Measurements from ENCODE around the gene GIPC2.

The GIPC2 gene

DNA sequence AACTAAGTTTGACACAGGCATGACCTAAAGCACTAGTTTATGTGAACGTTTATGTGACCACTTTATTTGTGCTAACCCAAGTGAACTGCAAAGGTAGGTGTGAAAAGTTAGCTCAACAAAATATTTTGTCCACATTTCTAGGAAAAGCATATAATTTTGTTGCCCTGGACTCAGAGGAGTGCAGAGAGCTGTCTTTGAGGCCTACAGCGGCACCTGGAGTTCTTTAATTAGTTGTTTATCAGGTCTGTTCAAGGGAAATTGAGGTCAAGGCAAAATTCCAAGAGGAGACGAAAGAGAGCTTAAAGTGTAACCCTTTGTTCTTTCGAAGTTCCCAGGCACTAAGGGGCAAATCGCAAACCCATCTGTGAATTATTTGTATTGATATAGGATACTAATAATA is 1.3 kb downstream of the GIPC2 start:
- DNase-seq (ENCODE audit: low spot score), result no peak
- TF ChIP-seq, protein P1, sequence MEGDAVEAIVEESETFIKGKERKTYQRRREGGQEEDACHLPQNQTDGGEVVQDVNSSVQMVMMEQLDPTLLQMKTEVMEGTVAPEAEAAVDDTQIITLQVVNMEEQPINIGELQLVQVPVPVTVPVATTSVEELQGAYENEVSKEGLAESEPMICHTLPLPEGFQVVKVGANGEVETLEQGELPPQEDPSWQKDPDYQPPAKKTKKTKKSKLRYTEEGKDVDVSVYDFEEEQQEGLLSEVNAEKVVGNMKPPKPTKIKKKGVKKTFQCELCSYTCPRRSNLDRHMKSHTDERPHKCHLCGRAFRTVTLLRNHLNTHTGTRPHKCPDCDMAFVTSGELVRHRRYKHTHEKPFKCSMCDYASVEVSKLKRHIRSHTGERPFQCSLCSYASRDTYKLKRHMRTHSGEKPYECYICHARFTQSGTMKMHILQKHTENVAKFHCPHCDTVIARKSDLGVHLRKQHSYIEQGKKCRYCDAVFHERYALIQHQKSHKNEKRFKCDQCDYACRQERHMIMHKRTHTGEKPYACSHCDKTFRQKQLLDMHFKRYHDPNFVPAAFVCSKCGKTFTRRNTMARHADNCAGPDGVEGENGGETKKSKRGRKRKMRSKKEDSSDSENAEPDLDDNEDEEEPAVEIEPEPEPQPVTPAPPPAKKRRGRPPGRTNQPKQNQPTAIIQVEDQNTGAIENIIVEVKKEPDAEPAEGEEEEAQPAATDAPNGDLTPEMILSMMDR (IDR thresholded peaks at IDR 0.05), result no peak
- Histone ChIP-seq H3K4me3 (peak overlapping the region; percentile 85), H3K27ac (peak overlapping the region in 1 of 2 donors; percentile 75)

DNA sequence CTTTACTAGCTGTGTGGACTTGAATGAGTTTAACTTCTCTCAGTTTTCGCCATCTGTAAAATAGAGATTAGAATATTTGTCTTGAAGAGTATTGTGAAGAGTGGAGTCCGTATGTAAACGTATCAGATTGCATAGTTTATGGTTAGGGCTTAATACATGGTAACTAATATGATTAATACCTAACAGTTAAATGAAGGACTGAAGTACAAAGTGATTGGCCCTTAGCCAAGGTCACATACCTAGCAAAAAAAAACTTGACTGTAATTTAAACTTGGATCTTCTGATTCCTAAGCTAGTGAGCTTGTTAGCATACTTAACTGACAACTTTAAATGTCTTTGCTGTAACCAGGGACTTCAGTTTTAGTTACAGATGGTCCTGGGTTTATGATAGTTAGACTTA is 1.9 kb downstream of the GIPC2 start:
- TF ChIP-seq, protein P1 (IDR thresholded peaks at IDR 0.05), result no peak
- DNase-seq (ENCODE audit: low spot score), result no peak
- no peak overlapping the region for H3K27ac ChIP-seq
- H3K4me3 ChIP-seq, result no peak overlapping the region

DNA sequence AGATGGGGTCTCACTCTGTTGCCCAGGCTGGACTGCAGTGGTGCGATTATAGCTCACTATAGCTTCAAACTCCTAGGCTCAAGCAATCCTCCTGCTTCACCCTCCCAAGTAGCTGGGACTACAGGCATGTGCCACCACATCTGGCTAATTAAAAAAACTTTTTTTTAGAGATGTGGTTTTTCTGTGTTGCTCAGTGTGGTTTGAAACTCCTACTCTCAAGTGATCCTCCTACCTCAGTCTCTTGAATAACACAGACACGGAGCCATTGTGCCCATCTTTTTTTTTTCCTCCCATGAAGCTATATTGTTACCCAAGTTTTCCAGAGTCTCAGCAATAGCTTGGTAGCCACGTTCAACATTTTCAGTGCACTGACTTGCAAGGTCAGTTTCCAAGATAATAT is 2.7 kb downstream of the GIPC2 start:
- Histone ChIP-seq H3K4me3 (no peak overlapping the region), H3K27ac (no peak overlapping the region)
- TF ChIP-seq, protein P1 (IDR thresholded peaks at IDR 0.05), result no peak

DNA sequence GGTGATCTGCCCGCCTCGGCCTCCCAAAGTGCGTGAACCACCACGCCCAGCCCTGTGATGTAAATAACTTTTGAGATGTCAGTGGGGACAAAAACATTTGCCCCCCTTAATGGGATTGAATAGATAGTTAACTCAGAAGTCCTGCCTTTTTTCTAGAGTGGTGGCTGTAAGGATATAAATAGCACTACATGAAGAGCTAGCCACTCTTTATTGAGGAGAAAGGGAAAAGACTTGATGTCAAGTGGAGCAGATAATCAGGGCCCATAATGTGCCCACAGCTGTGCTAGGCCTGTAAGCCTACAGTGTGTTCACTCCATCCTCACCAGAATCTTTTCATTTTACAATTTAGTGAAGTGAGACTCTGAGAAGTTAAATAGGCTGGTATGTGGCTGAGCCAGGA is 3.6 kb downstream of the GIPC2 start:
- Histone ChIP-seq H3K4me3 (no peak overlapping the region), H3K27ac (no peak overlapping the region)
- DNase-seq (ENCODE audit: low spot score), result no peak
- TF ChIP-seq, protein P1 (IDR thresholded peaks at IDR 0.05), result no peak

More for the DNA sequence above, 2.7 kb downstream of the GIPC2 start:
- no peak for DNase-seq (ENCODE audit: low spot score)

DNA sequence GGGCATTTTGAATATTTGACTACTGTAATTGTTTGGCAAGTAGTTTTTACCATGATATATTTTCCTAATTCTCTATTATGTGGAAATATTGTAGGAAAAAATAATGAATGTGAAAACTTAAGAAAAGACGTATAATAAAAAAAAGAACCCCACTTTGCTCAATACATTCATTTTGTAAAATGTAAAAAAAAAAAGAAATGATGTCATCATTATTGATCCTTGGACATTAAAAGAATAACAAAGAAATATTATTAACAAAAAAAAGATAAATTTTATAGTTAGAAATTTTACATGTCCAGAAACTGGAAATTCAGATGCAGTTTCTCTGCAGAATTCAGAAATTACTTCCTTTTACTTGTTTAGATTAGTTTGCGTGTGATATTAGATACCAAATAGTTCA is 5.2 kb downstream of the GIPC2 start:
- TF ChIP-seq, protein P1 (IDR thresholded peaks at IDR 0.05), result no peak
- Histone ChIP-seq H3K27ac (no peak overlapping the region), H3K4me3 (no peak overlapping the region)
- no peak for DNase-seq (ENCODE audit: low spot score)

DNA sequence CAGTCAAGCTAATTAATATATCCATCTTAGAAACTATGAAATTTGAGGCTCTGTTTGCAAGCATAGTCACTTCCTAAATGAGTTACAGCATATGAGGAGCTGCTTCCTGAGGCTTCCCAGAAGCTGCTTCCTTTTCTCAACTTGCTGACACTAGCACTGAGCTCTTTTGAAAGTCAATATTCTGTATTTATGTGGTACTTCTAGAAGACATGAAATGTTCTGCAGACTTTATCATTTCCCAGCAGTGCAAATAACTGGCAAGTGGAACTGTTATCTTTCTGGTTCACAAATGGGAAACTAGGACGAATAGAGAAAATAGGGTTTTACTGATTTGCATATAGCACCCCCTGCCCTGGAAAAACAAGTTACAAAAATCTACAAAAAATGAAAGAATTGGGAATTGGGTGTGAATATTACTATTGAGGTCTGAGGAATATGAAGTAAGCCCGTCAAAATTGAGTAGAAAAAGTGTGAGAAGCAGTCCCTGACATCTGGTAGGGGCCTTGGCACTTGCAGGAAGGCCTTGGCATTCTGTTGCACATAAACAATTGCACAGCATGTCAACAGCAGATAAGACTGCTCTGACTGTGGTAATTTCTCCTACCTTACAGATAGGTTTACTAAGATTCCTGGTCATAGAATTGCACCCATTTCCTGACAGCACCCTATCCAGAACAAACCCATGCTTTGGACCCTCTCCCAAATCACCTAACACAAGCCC is 7.1 kb downstream of the GIPC2 start:
- TF ChIP-seq, protein P1 (IDR thresholded peaks at IDR 0.05), result no peak
- no peak for DNase-seq (ENCODE audit: low spot score)
- Histone ChIP-seq H3K27ac (peak overlapping the region in 1 of 2 donors; percentile 29), H3K4me3 (no peak overlapping the region)

DNA sequence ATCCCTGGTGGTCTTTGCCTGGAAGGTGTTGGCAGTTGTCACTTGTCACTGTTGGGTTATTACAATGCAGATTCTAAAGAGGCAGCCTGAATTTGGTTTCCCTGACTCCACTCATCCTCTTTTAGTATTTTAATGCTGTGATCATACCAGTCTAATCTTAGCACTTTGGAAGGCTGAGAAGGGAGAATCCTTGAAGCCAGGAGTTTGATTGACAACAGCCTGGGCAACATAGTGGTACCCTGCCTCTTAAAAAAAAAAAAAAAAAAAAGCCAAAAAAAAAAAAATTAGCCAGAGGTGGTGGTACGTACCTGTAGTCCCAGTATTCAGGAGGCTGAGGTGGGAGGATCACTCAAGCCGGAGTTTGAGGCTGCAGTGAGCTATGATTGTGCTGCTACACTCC is 7.7 kb downstream of the GIPC2 start:
- TF ChIP-seq, protein P1 (IDR thresholded peaks at IDR 0.05), result no peak
- DNase-seq (ENCODE audit: low spot score), result no peak
- Histone ChIP-seq H3K27ac (no peak overlapping the region), H3K4me3 (no peak overlapping the region)
